Measurements from ENCODE around the gene TTC33. TPM values are rescaled to one million over a fixed set of nuclear protein-coding genes. Genes with fewer than 3 reads are reported as not detected.

The TTC33 gene
- total RNA-seq, 1 donor from 2014 or later: 22.0 TPM

- no peak for DNase-seq
These were observed 234.5 kb downstream of the TTC33 start for GRCh38 chr5:40521108-40521785.

DNA sequence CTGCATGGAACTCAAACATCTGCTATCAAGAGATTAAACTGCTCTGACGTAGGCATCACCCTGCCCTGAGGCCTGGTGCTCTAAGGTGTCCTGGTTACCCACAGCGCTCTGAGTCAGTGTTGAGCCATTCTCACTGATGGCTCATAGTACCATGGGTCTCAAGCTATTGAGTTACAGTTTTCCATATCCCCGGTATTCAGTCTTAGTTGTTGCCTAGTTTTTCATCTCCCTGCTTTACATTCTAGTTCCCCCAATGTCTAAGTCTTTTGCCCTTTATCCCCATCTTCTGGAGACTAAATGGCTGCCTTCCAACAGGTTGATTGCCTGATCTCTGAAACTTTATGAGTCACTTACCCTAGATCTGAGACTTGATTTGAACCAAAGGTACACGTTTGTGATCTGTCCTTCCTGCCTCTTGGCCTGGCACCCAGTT is 237.3 kb downstream of the TTC33 start:
- DNase-seq: no peak

- DNase-seq: no peak
These were observed 240.3 kb downstream of the TTC33 start for GRCh38 chr5:40515476-40515875.

DNA sequence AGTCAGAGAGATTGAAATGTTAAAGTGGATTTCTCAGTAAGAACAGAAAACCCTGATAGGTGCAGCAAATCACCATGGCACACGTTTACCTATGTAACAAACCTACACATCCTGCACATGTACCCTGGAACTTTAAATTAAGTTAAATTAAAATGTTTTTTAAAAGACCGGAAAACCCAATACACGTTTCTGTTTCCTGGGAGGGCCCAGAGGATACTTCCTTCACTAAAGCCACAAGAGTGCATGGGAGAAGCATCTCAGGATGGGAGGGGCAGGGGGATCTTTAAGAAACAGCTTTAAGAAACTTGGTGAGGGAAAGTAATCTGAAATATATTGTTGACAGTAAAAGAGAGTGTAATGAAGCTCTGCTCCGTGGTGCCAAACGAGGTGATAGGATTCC is 240.8 kb downstream of the TTC33 start:
- no peak for DNase-seq

DNA sequence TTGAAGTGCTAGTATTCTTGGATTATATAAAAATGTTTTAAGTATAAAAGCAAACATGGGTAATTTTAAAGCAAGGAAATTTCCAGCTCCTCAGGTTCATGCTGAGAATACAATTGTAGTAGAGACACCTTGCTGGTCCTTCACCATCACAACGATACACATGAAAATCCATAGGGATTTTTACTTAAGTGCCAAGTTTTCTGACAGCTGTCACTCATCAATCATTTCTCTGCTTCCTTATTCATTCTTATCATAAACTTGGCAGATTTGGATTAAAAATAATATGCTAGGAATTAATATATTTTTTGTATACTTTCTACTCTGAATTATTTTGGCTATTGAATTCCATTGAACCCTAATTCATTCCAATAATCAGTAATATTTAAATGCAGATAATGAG is 244.0 kb downstream of the TTC33 start:
- DNase-seq: no peak

- DNase-seq: no peak
These were observed 248.7 kb downstream of the TTC33 start for GRCh38 chr5:40507095-40507494.

GRCh38 chr5:40505031-40505430 is 250.7 kb downstream of the TTC33 start:
- no peak for DNase-seq

GRCh38 chr5:40503439-40503838 is 252.3 kb downstream of the TTC33 start:
- no peak for DNase-seq

GRCh38 chr5:40502736-40503135 is 253.0 kb downstream of the TTC33 start:
- DNase-seq: no peak

- no peak for DNase-seq
These were observed 253.9 kb downstream of the TTC33 start for GRCh38 chr5:40501711-40502444.

DNA sequence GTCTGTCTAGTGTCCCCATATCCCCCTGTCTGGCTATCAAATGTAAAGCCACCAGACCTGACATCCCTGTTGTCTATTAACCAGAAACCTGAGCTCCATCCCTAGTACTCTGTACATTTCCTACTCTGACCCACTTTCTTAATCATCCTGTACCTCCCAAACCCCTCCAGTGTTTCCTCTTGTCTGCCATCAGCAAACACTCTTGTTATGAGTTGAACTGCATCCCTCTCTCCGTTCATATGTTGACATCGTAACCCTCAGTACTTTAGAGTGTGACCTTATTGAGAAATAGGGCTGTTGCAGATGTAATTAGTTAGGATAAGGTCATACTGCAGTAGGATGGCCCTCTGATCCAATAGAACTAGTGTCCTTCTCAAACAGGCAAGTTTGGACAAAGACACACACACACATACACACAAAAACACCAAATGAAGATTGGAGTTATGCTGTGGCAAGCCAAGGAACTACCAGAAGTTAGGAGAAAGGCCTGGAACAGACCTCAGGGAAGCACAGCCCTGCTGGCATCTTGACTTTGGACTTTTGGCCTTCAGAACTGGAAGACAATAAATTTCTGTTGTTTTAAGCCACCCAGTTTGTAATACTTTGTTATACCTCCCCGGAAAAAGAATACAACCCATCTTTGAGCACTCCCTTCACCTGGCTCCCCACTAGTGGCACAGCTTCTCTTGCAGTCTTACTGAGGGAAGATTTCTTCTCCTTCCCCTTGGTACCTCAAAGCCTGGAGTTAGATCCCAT is 256.1 kb downstream of the TTC33 start:
- no peak for DNase-seq

- no peak for DNase-seq
These were observed 256.8 kb downstream of the TTC33 start for GRCh38 chr5:40499007-40499406.

DNA sequence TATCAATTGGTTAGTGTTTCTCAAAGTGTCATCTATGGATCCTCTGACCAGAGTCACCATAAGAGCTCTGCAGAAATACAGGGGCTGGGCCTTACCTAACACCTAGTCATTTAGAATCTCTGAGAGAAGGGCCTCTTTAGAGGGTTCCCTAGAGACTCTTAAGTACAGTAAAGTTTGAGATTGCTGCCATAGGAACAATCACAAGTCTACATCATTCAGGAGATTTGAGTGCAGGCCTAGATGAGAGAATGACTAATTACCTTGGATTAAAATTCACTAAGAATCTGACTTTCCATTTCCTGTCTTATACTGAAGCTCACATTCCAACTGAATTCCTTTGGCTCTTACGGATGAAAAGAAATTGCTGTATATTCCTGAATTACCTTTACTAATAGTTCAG is 258.2 kb downstream of the TTC33 start:
- DNase-seq: no peak

DNA sequence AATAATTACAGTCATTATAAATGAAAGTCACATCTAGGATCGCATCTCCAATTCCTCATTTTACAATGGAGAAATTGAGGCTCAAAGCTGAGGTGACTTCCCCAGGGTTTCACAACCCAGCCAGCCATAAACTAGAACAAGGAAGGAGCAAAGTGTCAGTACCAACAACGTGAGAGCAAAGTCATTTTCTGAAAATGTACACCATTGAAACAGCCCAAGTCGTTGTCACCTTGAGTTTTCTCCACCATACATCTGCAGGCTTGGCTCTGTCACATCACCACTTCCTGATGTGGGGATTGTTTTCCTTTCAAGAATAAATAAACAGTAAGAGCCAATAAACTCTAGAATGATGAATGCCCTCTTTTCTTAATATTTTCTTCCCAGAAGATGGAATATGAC is 260.5 kb downstream of the TTC33 start:
- DNase-seq: no peak

- DNase-seq: no peak
These were observed 261.0 kb downstream of the TTC33 start for GRCh38 chr5:40494631-40495236.

GRCh38 chr5:40492056-40492455 is 263.7 kb downstream of the TTC33 start:
- no peak for DNase-seq

DNA sequence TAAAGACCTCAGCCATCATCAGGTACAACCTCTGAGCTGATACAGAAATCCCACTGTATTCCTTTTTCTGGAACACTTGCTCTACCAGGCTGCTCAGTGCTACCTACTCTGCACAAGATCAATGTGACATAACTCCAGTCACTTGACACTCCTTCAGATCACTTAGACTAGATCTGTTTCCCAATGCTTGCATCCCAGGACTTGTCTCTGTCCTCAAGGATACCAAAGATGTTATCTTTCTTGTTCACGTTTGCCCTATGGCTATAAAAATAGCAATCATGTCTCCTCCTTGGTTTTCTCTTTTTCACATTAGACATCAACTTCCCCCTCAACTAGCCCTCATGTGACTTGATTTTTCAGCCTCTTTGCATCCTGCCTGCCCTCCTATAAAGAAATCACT is 264.1 kb downstream of the TTC33 start:
- DNase-seq: no peak

DNA sequence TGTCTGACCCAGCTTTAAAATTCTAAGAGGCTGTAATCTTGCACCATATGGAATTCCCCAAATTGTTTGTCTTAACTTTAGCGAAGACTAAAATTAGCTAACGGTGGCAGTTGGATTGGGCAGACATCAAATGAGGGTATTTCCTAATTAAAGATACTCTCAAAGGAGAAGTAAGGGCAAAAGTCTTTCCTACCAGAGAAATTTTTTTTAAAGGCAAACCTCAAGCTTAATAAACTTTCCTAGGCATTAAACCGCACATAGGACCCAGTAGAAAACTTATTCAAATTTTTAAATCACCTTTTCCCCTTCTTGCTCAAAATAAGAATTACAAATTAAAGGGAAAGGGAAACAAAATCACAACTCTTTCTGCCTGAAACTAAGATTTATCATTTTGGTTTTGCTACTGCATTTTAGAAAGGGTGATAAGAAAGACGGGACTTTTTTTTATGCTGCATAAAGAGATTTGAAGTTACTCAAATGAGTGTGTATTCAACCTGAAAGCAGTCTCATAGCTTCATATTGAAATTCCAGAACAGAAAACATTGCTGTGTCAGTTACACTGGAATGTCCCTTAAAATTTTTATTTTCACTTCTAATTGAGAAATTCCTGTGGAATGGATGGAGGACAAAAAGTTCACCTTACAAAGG is 265.2 kb downstream of the TTC33 start:
- DNase-seq: no peak

GRCh38 chr5:40489421-40489820 is 266.3 kb downstream of the TTC33 start:
- no peak for DNase-seq

DNA sequence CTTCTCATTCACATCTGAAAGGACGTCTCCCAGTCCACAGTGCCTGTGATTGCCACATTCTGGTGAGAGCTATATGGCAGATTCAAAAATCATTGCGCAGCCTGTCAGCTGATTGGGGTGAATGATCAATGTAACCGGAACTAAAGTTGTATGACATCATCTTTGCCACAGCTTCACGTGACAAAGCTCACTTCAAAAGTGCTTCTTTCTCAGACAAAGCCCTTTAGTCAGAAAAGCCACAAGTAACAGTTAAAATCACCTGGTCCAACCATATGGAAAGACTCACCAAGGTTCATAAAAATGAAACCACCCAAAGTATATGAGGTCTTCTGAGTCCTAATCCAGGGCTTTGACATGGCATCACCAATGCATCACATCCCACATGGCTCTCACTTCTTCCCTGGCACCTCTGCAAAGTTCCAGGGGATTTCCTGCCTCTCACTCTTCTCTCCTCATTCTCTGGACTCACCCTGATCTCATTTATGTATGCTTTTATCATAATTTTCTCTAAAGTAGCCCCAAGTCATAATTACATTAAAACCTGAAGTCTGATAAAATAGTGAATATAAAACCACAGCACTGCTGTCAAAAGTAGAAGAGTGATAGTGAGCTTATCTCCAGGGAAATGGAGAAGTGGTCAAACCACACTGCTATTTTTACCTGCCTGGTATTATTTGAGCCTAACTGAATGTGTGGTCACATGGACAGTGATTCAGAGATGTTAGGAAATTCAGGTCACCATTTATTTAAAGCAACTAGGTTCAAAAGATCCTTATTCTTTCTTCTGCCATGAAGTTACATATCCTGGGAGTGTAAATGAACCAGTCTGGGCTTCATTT is 269.1 kb downstream of the TTC33 start:
- DNase-seq: no peak

All from skin of body (tissue), 2 donors.